Measurements from ENCODE around the gene MAP3K13.

DNA sequence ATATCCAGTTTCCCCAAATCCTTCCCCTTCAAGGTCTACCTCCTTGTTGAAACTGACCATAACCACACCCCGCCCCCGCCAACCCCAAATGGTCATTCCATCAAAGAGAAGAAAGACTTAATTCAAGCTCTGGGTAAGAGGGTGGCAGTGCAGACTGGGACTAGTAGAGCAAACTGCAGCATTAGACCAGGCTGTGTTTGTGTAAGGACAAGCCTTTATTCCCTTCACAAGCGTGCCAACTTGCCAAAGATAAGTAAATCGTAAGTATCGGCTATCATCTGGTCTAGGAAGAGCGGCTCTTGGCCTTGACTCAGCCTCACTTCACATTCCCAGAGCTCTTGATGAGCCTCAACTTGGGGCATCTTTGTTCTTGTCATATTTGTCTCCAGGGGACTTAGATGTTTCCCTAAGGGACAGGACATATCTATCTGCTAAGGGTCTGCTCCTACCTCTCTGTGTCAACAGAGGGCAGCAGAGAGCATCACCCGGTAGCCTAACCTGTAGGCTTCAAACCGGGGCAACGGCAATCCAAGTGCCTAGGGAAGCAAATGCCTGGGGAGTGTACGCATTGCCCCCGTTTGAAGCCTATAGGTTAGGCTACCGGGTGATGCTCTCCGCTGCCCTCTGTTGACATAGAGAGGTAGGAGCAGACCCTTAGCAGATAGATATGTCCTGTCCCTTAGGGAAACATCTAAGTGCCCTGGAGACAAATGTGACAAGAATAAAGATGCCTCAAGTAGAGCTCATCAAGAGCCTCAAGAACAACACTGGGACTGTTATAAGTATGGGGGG, 8.9 kb upstream of the MAP3K13 start:
- TF ChIP-seq, protein P1, sequence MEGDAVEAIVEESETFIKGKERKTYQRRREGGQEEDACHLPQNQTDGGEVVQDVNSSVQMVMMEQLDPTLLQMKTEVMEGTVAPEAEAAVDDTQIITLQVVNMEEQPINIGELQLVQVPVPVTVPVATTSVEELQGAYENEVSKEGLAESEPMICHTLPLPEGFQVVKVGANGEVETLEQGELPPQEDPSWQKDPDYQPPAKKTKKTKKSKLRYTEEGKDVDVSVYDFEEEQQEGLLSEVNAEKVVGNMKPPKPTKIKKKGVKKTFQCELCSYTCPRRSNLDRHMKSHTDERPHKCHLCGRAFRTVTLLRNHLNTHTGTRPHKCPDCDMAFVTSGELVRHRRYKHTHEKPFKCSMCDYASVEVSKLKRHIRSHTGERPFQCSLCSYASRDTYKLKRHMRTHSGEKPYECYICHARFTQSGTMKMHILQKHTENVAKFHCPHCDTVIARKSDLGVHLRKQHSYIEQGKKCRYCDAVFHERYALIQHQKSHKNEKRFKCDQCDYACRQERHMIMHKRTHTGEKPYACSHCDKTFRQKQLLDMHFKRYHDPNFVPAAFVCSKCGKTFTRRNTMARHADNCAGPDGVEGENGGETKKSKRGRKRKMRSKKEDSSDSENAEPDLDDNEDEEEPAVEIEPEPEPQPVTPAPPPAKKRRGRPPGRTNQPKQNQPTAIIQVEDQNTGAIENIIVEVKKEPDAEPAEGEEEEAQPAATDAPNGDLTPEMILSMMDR (IDR thresholded peaks at IDR 0.05), result peak; percentile 46 to 67 (median 56)
- TF ChIP-seq POLR2A (IDR thresholded peaks at IDR 0.05), result no peak
